HEK293 (cell line): ENCODE results near the gene CFAP90.

Experiments
- CTCF ChIA-PET: fragments of 350-600 bp; formaldehyde crosslinking; extraction: SDS; loops from one replicate; lab custom pipeline; 2021; ENCODE audit warnings: antibody characterized with exemption; lab: Yijun Ruan, JAX
- POLR2A ChIA-PET: fragments of 300-600 bp; formaldehyde crosslinking; extraction: SDS; loops from one replicate; lab custom pipeline; 2020; ENCODE audit warnings: antibody characterized with exemption, inconsistent platforms; lab: Yijun Ruan, JAX
- H3K27ac ChIP-seq: fragments of 200-500 bp; sonication (Bioruptor generic); 2 replicates; pipeline ENCODE4 v1.5.1; 2014; ENCODE audit warnings: low read depth, low read length, control low read depth, inconsistent platforms; ENCODE audit errors: extremely low read depth
- H3K36me3 ChIP-seq, 2 experiments: fragments of 200-500 bp in 1 of 2; sonication (Bioruptor generic) in 1 of 2; 1 replicate in 1 of 2; 2 replicates in 1 of 2; pipeline ENCODE4 v1.5.1; 2014 to 2017; ENCODE audit warnings: inconsistent platforms in 2 of 2, low read length in 2 of 2; ENCODE audit not compliant: control insufficient read depth in 2 of 2, insufficient read depth in 1 of 2
- H3K4me1 ChIP-seq: fragments of 200-500 bp; sonication (Bioruptor generic); 2 replicates; pipeline ENCODE4 v1.5.1; 2014; ENCODE audit warnings: mild to moderate bottlenecking, low read length, inconsistent platforms; ENCODE audit not compliant: control insufficient read depth, insufficient read depth
- H3K4me3 ChIP-seq: 2 replicates; pipeline ENCODE4 v1.5.1; 2011; ENCODE audit warnings: low read depth, mild to moderate bottlenecking, control low read depth, low read length, moderate library complexity
- H3K9me3 ChIP-seq: fragments of 200-500 bp; sonication (Bioruptor generic); 2 replicates; pipeline ENCODE4 v1.5.1; 2014; ENCODE audit warnings: low read depth, low read length, inconsistent platforms; ENCODE audit not compliant: control insufficient read depth, insufficient read depth
- BCL6B ChIP-seq: fragments of 450-650 bp; formaldehyde crosslinking; IDR thresholded peaks from 2 replicates; pipeline ENCODE4 v1.5.1; 2017; ENCODE audit warnings: missing biosample characterization, missing genetic modification characterization
- GLIS2 ChIP-seq: fragments of 450-650 bp; formaldehyde crosslinking; IDR thresholded peaks from 2 replicates; pipeline ENCODE4 v1.5.1; 2016; ENCODE audit warnings: missing biosample characterization, missing genetic modification characterization
- INSM2 ChIP-seq: fragments of 450-650 bp; formaldehyde crosslinking; IDR thresholded peaks from 2 replicates; pipeline ENCODE4 v1.5.1; 2016; ENCODE audit warnings: missing biosample characterization, missing genetic modification characterization
- KLF17 ChIP-seq: fragments of 450-650 bp; formaldehyde crosslinking; IDR thresholded peaks from 2 replicates; pipeline ENCODE4 v1.5.1; 2016; ENCODE audit warnings: missing biosample characterization, missing genetic modification characterization
- KLF7 ChIP-seq: fragments of 450-650 bp; formaldehyde crosslinking; IDR thresholded peaks from 2 replicates; pipeline ENCODE4 v1.5.1; 2016; ENCODE audit warnings: missing biosample characterization, missing genetic modification characterization, borderline replicate concordance
- TCF7L2 ChIP-seq: IDR thresholded peaks from 2 replicates; pipeline ENCODE4 v1.6.1; 2011; ENCODE audit warnings: low read depth, mild to moderate bottlenecking, inconsistent platforms, low read length, moderate library complexity, borderline replicate concordance
- YY1 ChIP-seq: fragments of 450-650 bp; formaldehyde crosslinking; IDR thresholded peaks from 2 replicates; pipeline ENCODE4 v1.5.1; 2018; ENCODE audit warnings: missing biosample characterization, missing genetic modification characterization
- ZBTB48 ChIP-seq: fragments of 450-650 bp; formaldehyde crosslinking; IDR thresholded peaks from 2 replicates; pipeline ENCODE4 v1.5.1; 2016; ENCODE audit warnings: missing biosample characterization, missing genetic modification characterization
- ZBTB6 ChIP-seq: fragments of 450-650 bp; formaldehyde crosslinking; IDR thresholded peaks from 2 replicates; pipeline ENCODE4 v1.5.1; 2017; ENCODE audit warnings: missing biosample characterization, missing genetic modification characterization
- ZBTB7A ChIP-seq: fragments of 450-650 bp; formaldehyde crosslinking; IDR thresholded peaks from 2 replicates; pipeline ENCODE4 v1.5.1; 2016; ENCODE audit warnings: low read depth, missing biosample characterization, missing genetic modification characterization
- ZBTB8A ChIP-seq: fragments of 450-650 bp; formaldehyde crosslinking; IDR thresholded peaks from 2 replicates; pipeline ENCODE4 v1.5.1; 2016; ENCODE audit warnings: missing biosample characterization, missing genetic modification characterization
- ZNF121 ChIP-seq: fragments of 450-650 bp; formaldehyde crosslinking; IDR thresholded peaks from 2 replicates; pipeline ENCODE4 v1.5.1; 2016; ENCODE audit warnings: missing biosample characterization, missing genetic modification characterization
- ZNF174 ChIP-seq: fragments of 450-650 bp; formaldehyde crosslinking; IDR thresholded peaks from 2 replicates; pipeline ENCODE4 v1.5.0; 2017; ENCODE audit warnings: missing biosample characterization, mild to moderate bottlenecking, missing genetic modification characterization
- ZNF248 ChIP-seq: fragments of 450-650 bp; formaldehyde crosslinking; IDR thresholded peaks from 2 replicates; pipeline ENCODE4 v1.5.1; 2017; ENCODE audit warnings: missing biosample characterization, missing genetic modification characterization
- ZNF274 ChIP-seq, 2 experiments: fragments of 200-500 bp in 1 of 2; fragments of 450-650 bp in 1 of 2; sonication (Bioruptor generic) in 1 of 2; formaldehyde crosslinking in 1 of 2; IDR thresholded peaks; 2 replicates each; pipeline versions ENCODE4 v1.5.1 to v1.6.1; 2014 to 2016; ENCODE audit warnings: borderline replicate concordance in 1 of 2, inconsistent platforms in 1 of 2, low read length in 1 of 2, missing biosample characterization in 1 of 2, missing genetic modification characterization in 1 of 2
- ZNF280D ChIP-seq: fragments of 450-650 bp; formaldehyde crosslinking; IDR thresholded peaks from 2 replicates; pipeline ENCODE4 v1.5.1; 2016; ENCODE audit warnings: missing biosample characterization, missing genetic modification characterization
- ZNF423 ChIP-seq: fragments of 450-650 bp; formaldehyde crosslinking; IDR thresholded peaks from 2 replicates; pipeline ENCODE4 v1.5.1; 2016; ENCODE audit warnings: missing biosample characterization, missing genetic modification characterization
- ZNF426 ChIP-seq: fragments of 450-650 bp; formaldehyde crosslinking; IDR thresholded peaks from 2 replicates; pipeline ENCODE4 v1.5.1; 2017; ENCODE audit warnings: missing biosample characterization, missing genetic modification characterization, mild to moderate bottlenecking, inconsistent platforms, moderate library complexity
- ZNF521 ChIP-seq: fragments of 450-650 bp; formaldehyde crosslinking; IDR thresholded peaks from 2 replicates; pipeline ENCODE4 v1.5.1; 2017; ENCODE audit warnings: missing biosample characterization, mild to moderate bottlenecking, missing genetic modification characterization
- ZNF529 ChIP-seq: fragments of 450-650 bp; formaldehyde crosslinking; IDR thresholded peaks from 2 replicates; pipeline ENCODE4 v1.5.1; 2017; ENCODE audit warnings: missing genetic modification characterization, missing biosample characterization; ENCODE audit not compliant: insufficient replicate concordance
- ZNF585B ChIP-seq: fragments of 450-650 bp; formaldehyde crosslinking; IDR thresholded peaks from 2 replicates; pipeline ENCODE4 v1.5.1; 2016; ENCODE audit warnings: missing biosample characterization, missing genetic modification characterization
- ZNF621 ChIP-seq: fragments of 450-650 bp; formaldehyde crosslinking; IDR thresholded peaks from 2 replicates; pipeline ENCODE4 v1.5.1; 2017; ENCODE audit warnings: missing biosample characterization, missing genetic modification characterization
- ZNF639 ChIP-seq: fragments of 450-650 bp; formaldehyde crosslinking; IDR thresholded peaks from 2 replicates; pipeline ENCODE4 v1.5.1; 2016; ENCODE audit warnings: missing biosample characterization, missing genetic modification characterization
- ZNF660 ChIP-seq: fragments of 450-650 bp; IDR thresholded peaks from 2 replicates; pipeline ENCODE4 v1.5.1; 2018; ENCODE audit warnings: missing biosample characterization, mild to moderate bottlenecking, missing genetic modification characterization
- ZNF785 ChIP-seq: fragments of 450-650 bp; formaldehyde crosslinking; IDR thresholded peaks from 2 replicates; pipeline ENCODE4 v1.5.1; 2016; ENCODE audit warnings: missing biosample characterization, missing genetic modification characterization
- ZXDB ChIP-seq: fragments of 450-650 bp; formaldehyde crosslinking; IDR thresholded peaks from 2 replicates; pipeline ENCODE4 v1.5.1; 2016; ENCODE audit warnings: missing biosample characterization, missing genetic modification characterization

Gene CFAP90

GRCh38 chr5:7868773-7869473, 18.0 kb upstream of the CFAP90 start, which contains the start of the genes FASTKD3 and MTRR (continued):
- TF ChIP-seq ZNF529 (tag by site-specific recombination) (no peak), ZNF660 (tag by site-specific recombination) (peak; percentile 44), INSM2 (tag by site-specific recombination) (no peak; the same call in none of the 2 replicates), ZNF274 (IDR thresholded peaks at IDR 0.05; ENCODE audit: low read length) (no peak), ZNF274 (tag by site-specific recombination; IDR thresholded peaks at IDR 0.05; ENCODE audit: borderline replicate concordance) (no peak), ZNF248 (tag by site-specific recombination) (no peak), ZNF423 (tag by site-specific recombination) (peak; percentile 99)

- H3K4me3 ChIP-seq = peak overlapping the region; percentile 96
- ChIA-PET POLR2A (interaction anchor here (0.6 to 3.3 kb wide), 9 partner anchors 8 to 1236 kb away, joined by 3 to 22 read pairs (median 8); partner anchors contain the start of genes CFAP90, NSUN2 and SRD5A1), CTCF (interaction anchor here (1.0 to 2.4 kb wide), 4 partner anchors 9 to 36 kb away, joined by 3 to 17 read pairs (median 8); no protein-coding TSS in a partner anchor)
- no peaks in the 10 kb centered on the region for H3K9me3 ChIP-seq
- peaks cover 21 to 58% of the 10 kb centered on the region in 2 experiments for H3K36me3 ChIP-seq
- peak overlapping the region; percentile 66; the same call in 1 of the 2 replicates for H3K27ac ChIP-seq
- H3K4me1 ChIP-seq = peaks cover 17% of the 10 kb centered on the region
- TF ChIP-seq ZXDB (tag by site-specific recombination) (no peak), TCF7L2 (no peak), GLIS2 (tag by site-specific recombination) (no peak), ZBTB6 (tag by site-specific recombination) (no peak), ZNF785 (tag by site-specific recombination) (0 out of 2 replicates have a peak, but pooled peaks have one; percentile 12), ZNF280D (tag by site-specific recombination) (no peak), ZNF639 (tag by site-specific recombination) (no peak), BCL6B (tag by site-specific recombination) (no peak), YY1 (tag by site-specific recombination) (no peak), ZNF174 (no peak), KLF7 (tag by site-specific recombination) (0 out of 2 replicates have a peak, but pooled peaks have one; percentile 39), ZNF121 (no peak), ZNF426 (no peak), ZNF621 (tag by site-specific recombination) (no peak), ZBTB8A (tag by site-specific recombination) (no peak), ZNF585B (tag by site-specific recombination) (no peak), ZBTB48 (tag by site-specific recombination) (peak; percentile 15; the same call in 1 of the 2 replicates), ZBTB7A (tag by site-specific recombination) (no peak), KLF17 (tag by site-specific recombination) (no peak), ZNF521 (no peak)
Measured at GRCh38 chr5:7868427-7868772, 17.5 kb upstream of the CFAP90 start.
